Activated gamma-delta T cell treated with anti-CD3 and anti-CD28 coated beads, Interleukin-2, amount 50 U/mL, for 16 hours (primary cell): ENCODE measurements around the gene SNAPC2.
"Not testable (repeated sequence)": the region's sequence is repeated elsewhere in the genome, so short reads cannot be mapped to it uniquely, and the experiment has no call there.

Experiments
- DNase-seq: peaks from one replicate; pipeline ENCODE4 v3.0.0-alpha.2; 2020; ENCODE audit warnings: low read depth

Gene SNAPC2

GRCh38 chr19:7888145-7888825 lies 31.9 kb upstream of the SNAPC2 start, which contains the start of gene LRRC8E:
Gene LRRC8E, plus strand, starts transcription at chr19:7888510. Its CDS starts 7,094 bp downstream, at chr19:7895604.
- no peak for DNase-seq

DNA sequence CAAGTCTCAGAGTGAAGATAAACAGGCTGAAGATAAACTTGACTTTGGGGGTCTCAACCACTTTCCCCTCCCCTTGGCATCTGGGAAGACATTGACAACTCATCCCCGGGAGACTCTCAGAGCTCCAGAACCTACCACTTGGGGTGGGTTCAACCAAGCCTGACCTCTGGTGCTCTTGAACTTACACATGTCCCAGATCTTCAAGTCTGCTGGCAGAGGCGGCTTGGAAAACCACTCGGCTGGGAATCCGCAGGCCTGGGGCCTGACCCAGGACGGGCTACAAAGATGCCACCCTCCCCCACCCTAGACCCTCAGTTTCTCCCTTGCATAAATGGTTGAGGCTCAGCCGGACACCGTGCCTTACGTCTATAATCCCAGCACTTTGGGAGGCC lies 31.3 kb upstream of the SNAPC2 start:
- no peak for DNase-seq

DNA sequence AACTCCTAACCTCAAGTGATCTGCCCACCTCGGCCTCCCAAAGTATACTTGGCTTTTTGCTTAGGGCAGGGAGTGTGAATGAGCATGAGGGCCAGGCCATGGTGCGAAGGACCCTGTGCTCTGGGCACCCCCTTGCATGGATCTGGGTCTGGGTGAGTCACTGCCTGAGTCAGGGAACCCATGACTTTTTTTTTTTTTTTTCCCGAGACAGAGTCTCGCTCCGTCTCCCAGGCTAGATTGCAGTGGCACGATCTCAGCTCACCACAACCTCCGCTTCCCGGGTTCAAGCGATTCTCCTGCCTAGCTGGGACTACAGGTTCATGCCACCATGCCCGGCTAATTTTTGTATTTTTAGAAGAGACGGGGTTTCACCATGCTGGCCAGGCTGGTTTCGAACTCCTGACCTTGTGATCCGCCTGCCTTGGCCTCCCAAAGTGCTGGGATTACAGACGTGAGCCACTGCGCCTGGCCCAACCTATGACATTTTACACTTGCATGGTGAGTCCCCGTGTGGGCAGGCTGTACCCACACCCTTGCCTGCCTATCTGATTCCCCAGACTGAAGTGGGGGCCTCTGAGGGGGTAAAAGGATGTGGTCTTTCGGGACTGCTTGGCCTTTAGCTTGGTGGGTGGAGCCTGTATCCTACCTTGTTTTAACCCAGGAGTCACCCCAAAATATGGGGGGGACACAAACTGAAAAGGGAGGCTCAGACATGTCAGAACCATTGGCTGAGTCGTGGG lies 26.6 kb upstream of the SNAPC2 start:
- not testable (repeated sequence) for DNase-seq

DNA sequence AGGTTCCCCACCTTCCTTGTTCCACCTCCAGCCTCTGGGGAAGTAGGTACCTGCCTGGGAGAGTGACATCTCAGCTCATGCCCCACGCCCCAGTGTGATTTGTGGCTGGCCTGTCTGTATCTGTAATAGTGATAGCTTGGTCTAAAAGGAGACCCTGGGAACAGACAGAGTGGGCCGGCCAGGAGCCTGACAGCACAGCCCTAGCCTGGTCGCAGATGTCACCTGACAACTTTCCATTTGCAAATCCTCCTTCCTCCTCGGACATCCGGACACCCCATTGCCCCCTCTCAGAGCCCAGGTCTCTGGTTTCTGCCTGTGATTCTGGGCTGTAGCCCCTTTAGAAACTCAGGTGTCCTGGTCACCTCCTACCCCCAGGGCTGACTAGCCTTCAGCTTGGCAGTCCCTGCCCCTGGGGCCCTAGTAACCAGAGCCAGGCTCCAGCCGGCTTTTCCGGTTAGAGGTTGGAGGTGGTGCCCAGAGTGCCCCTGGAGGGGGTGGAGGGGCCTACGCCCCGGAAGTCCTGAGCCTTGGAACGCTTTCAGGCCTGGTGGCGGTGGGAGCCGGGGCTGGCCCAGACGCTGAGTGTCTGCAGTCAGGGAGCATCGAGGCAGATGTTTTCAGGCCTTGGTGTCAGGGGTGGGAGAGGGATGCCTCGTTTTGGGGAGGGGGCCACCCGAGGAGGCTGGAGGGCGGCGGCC lies 25.4 kb upstream of the SNAPC2 start:
- no peak for DNase-seq

GRCh38 chr19:7895565-7895964 lies 24.6 kb upstream of the SNAPC2 start:
- DNase-seq = no peak

GRCh38 chr19:7897292-7897691 lies 22.8 kb upstream of the SNAPC2 start:
- DNase-seq = no peak

DNA sequence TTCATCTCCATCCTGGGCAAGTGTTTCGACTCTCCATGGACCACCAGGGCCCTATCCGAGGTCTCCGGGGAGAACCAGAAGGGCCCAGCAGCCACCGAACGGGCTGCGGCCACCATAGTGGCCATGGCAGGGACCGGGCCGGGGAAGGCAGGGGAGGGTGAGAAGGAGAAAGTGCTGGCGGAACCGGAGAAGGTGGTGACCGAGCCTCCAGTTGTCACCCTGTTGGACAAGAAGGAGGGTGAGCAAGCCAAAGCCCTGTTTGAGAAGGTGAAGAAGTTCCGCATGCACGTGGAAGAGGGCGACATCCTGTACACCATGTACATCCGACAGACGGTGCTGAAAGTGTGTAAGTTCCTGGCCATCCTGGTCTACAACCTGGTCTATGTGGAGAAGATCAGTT lies 21.2 kb upstream of the SNAPC2 start:
- no peak for DNase-seq

- DNase-seq = no peak
These were observed 20.3 kb upstream of the SNAPC2 start for GRCh38 chr19:7899751-7900378.

DNA sequence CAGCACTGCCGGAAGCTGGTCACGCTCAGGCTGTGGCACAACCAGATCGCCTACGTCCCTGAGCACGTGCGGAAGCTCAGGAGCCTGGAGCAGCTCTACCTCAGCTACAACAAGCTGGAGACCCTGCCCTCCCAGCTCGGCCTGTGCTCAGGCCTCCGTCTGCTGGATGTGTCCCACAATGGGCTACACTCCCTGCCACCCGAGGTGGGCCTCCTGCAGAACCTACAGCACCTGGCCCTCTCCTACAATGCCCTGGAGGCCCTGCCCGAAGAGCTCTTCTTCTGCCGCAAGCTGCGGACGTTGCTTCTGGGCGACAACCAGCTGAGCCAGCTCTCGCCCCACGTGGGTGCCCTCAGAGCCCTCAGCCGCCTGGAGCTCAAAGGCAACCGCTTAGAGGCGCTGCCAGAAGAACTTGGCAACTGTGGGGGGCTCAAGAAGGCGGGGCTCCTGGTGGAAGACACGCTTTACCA lies 19.7 kb upstream of the SNAPC2 start:
- no peak for DNase-seq

- no peak for DNase-seq
These were observed 19.2 kb upstream of the SNAPC2 start for GRCh38 chr19:7900931-7901330.

DNA sequence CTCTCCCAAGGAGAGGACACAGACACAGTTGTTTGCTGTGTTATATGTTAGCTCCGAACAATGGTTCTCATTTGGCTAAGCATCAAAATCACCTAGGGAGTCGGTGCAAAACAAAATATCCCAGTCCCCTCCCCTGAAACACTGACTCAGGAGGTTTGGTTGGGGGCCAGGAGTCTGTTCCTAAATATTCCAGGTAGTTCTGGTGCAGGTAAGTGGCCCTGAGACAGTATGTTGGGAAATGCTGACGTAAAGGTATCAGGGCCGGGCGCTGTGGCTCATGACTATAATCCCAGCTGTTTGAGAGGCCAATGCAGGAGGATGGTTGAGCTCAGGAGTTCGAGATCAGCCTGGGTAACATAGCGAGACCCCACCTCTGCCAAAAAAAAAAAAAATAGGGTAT lies 18.8 kb upstream of the SNAPC2 start:
- DNase-seq = no peak

DNA sequence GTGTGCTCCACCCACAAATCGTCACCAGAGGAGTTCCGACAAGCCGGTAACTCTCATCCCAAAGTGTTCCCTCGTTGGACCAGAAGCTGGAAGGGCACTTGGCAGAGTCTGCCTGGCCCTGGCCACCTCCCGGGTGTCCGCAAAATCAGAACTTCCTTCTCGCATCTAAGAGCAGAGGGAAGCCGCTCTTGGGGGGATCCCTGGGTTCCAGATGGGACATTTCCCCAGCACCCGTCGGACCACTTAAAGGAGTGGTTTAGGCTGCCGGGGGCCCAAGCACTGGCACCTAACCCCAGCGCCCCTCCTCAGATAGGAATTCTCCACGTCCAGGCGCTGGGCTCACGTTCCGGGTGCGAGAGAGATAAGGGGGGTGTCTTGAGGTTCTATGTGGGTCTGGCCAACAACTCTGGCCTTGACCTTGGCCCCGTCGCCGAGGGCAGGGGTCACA lies 17.3 kb upstream of the SNAPC2 start:
- no peak for DNase-seq

DNA sequence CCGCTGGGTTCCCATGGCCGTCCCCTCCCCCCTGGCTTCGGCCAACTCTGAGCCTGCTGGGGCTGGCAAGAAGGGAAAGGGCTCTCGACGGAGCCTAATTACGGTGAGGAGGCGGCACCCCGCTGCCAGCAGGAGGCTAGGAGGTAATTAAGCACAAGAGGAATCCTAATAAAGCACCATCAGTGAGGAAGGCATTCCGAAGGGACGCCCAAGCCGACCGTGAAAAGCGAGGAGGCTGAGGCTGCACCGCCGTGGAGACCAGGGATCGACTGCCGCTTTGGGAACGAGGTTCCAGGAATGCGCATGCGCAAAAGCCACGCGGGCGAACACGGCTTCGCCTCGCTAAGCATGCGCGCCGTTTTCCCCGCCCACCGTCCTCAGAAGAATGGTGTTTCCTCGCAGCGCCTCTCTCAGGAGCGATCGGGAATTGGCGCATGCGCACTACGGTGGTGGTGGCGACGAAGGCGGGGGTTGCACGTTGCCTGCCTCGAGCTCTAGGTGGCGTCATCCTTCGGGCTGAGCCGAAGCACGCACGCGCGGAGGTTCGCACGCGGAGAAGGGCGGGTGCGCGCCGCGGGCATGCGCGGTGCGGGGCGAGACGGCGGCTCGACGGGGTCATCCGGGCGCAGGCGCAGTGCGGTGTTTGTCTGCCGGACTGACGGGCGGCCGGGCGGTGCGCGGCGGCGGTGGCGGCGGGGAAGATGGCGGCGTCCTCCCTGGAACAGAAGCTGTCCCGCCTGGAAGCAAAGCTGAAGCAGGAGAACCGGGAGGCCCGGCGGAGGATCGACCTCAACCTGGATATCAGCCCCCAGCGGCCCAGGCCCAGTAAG lies 16.7 kb upstream of the SNAPC2 start, which contains the start of gene MAP2K7:
Gene MAP2K7 (plus strand): TSS at position 634 of the 830 bp plus-strand sequence. CDS start 68 bp downstream, at position 702.
- DNase-seq = peak; percentile 100

DNA sequence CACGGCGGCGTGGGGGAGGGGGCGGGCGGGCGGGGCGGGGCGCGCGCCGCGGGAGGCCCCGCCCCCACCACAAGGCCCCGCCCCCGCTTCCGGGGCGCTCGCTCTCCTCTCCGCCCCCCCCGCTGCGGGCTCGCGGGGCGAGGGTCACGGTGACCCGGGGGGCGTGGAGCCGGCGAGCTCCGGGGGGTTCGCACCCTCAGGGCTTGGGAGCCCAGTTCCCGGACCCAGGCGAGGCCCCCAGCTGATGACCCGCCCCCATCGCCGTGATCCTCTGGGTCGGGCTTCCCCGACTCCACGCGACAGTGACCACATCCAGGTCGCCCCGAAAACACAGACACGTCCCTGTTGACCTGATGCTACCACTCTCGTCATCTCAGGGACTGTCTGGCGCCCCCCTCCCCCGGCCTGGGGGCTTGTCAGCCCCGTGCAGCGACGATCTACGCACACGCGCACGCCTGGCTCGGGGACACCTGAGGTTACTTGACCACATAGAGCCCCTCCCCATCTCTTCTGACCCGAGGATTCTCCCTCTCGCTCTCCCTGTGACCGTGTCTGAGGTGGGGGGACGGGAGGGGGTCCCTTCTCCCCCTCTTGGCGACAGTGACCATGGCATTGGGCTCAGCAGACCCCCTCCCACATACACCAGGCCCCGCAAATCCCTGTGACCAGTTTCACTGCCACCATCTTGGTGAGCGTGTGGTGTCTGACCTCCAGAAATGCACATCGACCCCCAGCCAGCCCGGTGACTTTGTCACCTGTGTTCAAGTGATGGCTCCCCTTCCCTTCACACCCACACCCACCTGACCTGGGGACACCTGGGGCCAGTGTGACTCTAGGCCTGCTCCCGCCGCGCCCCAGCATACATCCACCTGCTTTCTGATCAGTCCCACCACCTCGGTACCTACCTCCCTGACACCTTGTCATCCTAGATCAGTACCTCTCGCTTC lies 15.8 kb upstream of the SNAPC2 start:
- peak; percentile 58 for DNase-seq

- DNase-seq = no peak
These were observed 14.9 kb upstream of the SNAPC2 start for GRCh38 chr19:7905268-7905667.

- no peak for DNase-seq
These were observed 14.3 kb upstream of the SNAPC2 start for GRCh38 chr19:7905859-7906258.

GRCh38 chr19:7907122-7907521 lies 13.0 kb upstream of the SNAPC2 start:
- DNase-seq = no peak

DNA sequence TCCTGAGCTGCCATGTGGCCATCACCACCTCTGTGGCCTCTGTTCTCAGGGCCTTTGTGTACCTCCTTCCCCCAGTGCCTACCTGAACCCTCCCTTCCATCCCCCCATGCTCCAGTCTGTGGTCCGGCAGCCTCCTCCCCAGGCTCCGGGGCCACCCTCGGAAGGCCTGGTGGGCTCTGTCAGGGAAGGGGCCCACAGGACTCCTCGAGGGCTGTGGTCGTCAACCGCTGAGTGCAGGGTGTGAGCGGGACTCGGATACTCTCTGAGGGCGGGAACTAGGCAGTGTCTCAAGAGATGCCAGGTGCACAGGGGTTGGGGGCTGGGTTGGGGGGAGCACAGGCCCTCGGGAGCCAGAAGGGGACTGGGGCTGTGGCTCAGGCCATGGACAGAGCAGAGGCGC lies 12.6 kb upstream of the SNAPC2 start:
- no peak for DNase-seq

DNA sequence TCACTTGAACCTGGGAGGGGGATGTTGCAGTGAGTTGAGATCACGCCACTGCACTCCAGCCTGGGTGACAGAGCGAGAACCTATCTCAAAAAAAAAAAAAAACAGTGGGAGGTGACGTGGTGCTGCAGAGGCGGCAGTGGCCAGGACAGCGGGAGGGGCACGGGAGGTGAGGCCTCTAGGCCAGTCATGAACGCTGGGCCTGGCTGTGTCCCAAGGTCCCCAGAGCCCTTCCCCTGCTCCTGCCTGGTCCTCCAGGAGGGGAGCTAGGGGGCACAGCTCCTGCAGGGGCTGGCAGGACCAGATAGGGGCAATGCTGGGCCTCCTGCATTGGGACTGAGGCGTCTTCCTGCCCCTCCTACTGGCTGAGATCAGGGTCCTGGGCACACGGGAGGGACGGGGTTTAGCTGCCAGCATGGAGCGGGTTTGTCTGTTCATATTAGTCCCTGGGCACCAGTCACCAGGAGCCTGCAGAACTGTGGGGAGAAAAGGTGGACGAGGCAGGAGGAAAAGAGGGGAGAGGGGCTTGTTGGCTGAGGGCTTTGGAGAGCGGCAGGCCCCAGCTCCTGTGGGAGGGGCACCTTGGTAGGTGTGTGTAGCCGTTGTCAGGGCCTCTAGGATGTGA lies 11.9 kb upstream of the SNAPC2 start:
- DNase-seq = no peak
